Tibial artery (tissue), 4 donors: Measurements from ENCODE around the gene TRAPPC5.

ENCODE experiments used
- DNase-seq, 2 donors: peaks; one replicate each; pipeline ENCODE4 v3.0.0-alpha.2; 2019
- H3K27ac ChIP-seq, 2 donors: fragments of 200-600 bp; sonication (generic) in 1 of 2; 1 replicate in 1 of 2; 2 replicates in 1 of 2; pipeline ENCODE4 v1.5.1; 2018 to 2019; ENCODE audit warnings: mild to moderate bottlenecking in 1 of 2
- H3K27me3 ChIP-seq, 2 donors: fragments of 200-600 bp; sonication (generic) in 1 of 2; one replicate each; pipeline versions ENCODE4 v1.5.1 to v1.6.0; 2016 to 2019
- H3K36me3 ChIP-seq, 3 donors: fragments of 200-600 bp; sonication (generic) in 2 of 3; one replicate each; pipeline ENCODE4 v1.5.1; 2016 to 2019; ENCODE audit warnings: mild to moderate bottlenecking in 2 of 3
- H3K4me1 ChIP-seq, 4 donors: fragments of 200-600 bp; sonication (generic) in 2 of 4; 1 replicate in 3 of 4; 2 replicates in 1 of 4; pipeline ENCODE4 v1.5.1; 2016 to 2019
- H3K4me3 ChIP-seq, 2 donors: fragments of 200-600 bp; sonication (generic) in 1 of 2; 1 replicate in 1 of 2; 2 replicates in 1 of 2; pipeline ENCODE4 v1.5.1; 2018 to 2019; ENCODE audit warnings: mild to moderate bottlenecking in 2 of 2
- H3K9me3 ChIP-seq, 3 donors: fragments of 200-600 bp; sonication (generic) in 1 of 3; one replicate each; pipeline ENCODE4 v1.5.1; 2016 to 2019
- intact Hi-C: fragments of 100-400 bp; cut with DNase I; formaldehyde crosslinking; loops from one replicate; pipeline ENCODE4 v1.15.0; 2023; ENCODE audit warnings: low total_unique reads
- TF ChIP-seq, protein P1 (sequence below), 2 experiments: fragments of 200-600 bp in 1 of 2; fragments of 450-650 bp in 1 of 2; IDR thresholded peaks; one replicate each; pipeline ENCODE4 v1.5.1; 2017 to 2019; ENCODE audit warnings: antibody characterized with exemption in 2 of 2, mild to moderate bottlenecking in 1 of 2, moderate library complexity in 1 of 2

TRAPPC5 gene

DNA sequence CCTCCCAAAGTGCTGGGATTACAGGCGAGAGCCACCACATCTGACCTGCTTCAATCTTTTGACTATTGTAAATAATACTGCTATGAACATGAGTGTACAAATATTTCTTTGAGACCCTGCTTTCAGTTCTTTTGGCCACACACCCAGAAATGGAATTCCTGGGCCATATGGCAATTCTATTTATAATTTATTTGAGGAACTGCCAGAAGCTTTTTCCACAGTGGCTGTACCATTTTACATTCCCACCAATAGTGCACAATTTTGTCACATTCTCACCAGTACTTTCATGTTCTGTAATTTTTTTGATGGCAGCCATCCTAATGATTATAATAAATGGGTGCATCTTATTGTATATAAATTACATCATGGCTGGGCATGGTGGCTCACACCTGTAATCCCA lies 35.0 kb downstream of the TRAPPC5 start:
- TF ChIP-seq, protein P1, sequence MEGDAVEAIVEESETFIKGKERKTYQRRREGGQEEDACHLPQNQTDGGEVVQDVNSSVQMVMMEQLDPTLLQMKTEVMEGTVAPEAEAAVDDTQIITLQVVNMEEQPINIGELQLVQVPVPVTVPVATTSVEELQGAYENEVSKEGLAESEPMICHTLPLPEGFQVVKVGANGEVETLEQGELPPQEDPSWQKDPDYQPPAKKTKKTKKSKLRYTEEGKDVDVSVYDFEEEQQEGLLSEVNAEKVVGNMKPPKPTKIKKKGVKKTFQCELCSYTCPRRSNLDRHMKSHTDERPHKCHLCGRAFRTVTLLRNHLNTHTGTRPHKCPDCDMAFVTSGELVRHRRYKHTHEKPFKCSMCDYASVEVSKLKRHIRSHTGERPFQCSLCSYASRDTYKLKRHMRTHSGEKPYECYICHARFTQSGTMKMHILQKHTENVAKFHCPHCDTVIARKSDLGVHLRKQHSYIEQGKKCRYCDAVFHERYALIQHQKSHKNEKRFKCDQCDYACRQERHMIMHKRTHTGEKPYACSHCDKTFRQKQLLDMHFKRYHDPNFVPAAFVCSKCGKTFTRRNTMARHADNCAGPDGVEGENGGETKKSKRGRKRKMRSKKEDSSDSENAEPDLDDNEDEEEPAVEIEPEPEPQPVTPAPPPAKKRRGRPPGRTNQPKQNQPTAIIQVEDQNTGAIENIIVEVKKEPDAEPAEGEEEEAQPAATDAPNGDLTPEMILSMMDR (IDR thresholded peaks at IDR 0.05), result no peak
- peaks cover 0 to 7% (median 5%) of the 10 kb centered on the region in 3 donors for H3K9me3 ChIP-seq
- H3K27ac ChIP-seq, result no peak overlapping the region
- DNase-seq, result no peak
- no peaks in the 10 kb centered on the region for H3K4me1 ChIP-seq
- peaks cover 0 to 3% of the 10 kb centered on the region in 2 donors for H3K27me3 ChIP-seq
- intact Hi-C loops, result no loop called here
- no peaks in the 10 kb centered on the region for H3K36me3 ChIP-seq
- H3K4me3 ChIP-seq, result no peak overlapping the region

DNA sequence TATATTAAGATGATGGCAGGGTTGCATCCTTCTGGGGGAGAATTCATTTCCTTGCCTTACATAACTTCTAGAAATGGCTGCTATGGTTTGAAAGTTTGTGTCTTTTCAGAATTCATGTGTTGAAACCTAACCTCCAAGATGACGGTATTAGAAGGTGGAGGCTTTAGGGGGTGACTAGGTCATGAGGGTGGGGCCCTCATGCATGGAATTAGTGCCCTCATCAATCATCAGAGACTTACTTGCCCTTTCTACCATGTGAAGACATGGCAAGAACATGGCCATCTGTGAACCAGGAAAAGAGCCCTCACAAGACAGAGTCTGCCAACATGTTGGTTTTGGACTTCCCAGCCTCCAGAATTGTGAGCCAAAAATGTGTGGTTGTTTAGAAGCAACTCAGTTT lies 36.1 kb downstream of the TRAPPC5 start:
- Histone ChIP-seq H3K27me3 (peaks cover 0 to 3% of the 10 kb centered on the region in 2 donors), H3K36me3 (no peaks in the 10 kb centered on the region), H3K9me3 (peaks cover 0 to 7% (median 5%) of the 10 kb centered on the region in 3 donors), H3K27ac (no peak overlapping the region), H3K4me3 (no peak overlapping the region), H3K4me1 (no peaks in the 10 kb centered on the region)
- intact Hi-C loops, result no loop called here
- no peak for DNase-seq
- TF ChIP-seq, protein P1 (IDR thresholded peaks at IDR 0.05), result no peak

DNA sequence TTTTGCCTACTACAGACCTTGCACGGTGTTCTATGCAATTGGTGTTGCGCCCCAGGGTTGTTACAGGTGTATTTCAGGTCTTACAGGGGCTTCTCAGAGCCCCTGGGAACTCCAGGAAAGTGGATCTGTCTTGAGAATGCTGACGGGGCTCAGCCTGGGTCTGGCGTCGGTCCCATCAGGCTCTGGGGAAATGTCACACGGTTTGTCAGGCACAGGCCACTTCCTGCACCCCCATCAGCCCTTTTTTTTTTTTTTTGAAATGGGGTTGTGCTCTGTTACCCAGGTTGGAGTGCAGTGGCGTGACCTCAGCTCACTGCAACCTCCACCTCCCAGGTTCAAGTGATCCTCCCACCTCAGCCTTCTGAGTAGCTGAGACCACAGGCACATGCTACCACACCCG lies 38.0 kb downstream of the TRAPPC5 start:
- H3K4me3 ChIP-seq, result no peak overlapping the region
- DNase-seq, result no peak

DNA sequence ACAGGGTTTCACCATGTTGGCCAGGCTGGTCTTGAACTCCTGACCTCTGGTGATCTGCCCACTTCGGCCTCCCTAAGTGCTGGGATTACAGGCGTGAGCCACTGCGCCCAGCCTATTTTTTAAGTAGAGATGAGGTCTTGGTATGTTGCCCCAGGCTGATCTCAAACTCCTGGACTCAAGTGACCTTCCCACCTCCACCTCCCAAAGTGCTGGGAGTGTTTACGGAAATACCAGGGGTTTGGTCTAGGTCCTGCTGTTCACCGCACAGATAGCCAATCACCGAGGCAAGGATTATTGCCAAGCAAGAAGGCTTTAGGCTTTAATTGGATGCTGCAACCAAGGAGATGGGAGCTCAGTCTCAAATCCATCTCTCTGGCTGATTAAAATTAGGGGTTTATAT lies 39.7 kb downstream of the TRAPPC5 start:
- DNase-seq, result no peak
- H3K4me3 ChIP-seq, result no peak overlapping the region
- intact Hi-C loops, result no loop called here
- no peaks in the 10 kb centered on the region for H3K4me1 ChIP-seq
- H3K9me3 ChIP-seq, result peaks cover 0 to 7% (median 5%) of the 10 kb centered on the region in 3 donors
- H3K27me3 ChIP-seq, result peaks cover 0 to 9% of the 10 kb centered on the region in 2 donors
- TF ChIP-seq, protein P1 (IDR thresholded peaks at IDR 0.05), result no peak
- no peak overlapping the region for H3K27ac ChIP-seq
- H3K36me3 ChIP-seq, result no peaks in the 10 kb centered on the region

More for the DNA sequence above, 38.0 kb downstream of the TRAPPC5 start:
- H3K36me3 ChIP-seq, result no peaks in the 10 kb centered on the region
- H3K4me1 ChIP-seq, result no peaks in the 10 kb centered on the region
- no peak overlapping the region for H3K27ac ChIP-seq
- intact Hi-C loops, result no loop called here
- TF ChIP-seq, protein P1 (IDR thresholded peaks at IDR 0.05), result no peak
- peaks cover 0 to 7% (median 5%) of the 10 kb centered on the region in 3 donors for H3K9me3 ChIP-seq
- peaks cover 0 to 6% of the 10 kb centered on the region in 2 donors for H3K27me3 ChIP-seq

DNA sequence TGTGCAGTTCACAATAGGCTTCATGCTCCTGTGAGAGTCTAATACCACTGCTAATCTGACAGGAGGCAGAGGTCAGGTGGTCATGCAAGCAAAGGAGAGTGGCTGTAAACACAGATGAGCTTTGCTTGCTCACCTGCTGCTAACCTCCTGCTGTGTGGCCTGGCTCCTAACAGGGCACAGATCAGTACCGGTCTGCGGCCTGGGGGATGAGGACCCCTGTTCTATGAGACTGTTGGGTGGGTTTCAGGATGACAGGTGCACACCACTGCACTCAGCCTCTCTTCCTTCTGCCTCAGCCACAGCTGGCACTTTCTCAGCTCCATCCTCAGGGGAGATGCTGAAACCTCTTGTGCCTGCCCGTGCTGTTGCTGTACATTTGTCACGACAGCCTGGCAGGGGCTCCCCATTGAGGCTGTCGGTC lies 41.6 kb downstream of the TRAPPC5 start:
- TF ChIP-seq, protein P1 (IDR thresholded peaks at IDR 0.05), result no peak
- H3K4me1 ChIP-seq, result no peaks in the 10 kb centered on the region
- H3K4me3 ChIP-seq, result no peak overlapping the region
- peaks cover 0 to 10% of the 10 kb centered on the region in 2 donors for H3K27me3 ChIP-seq
- DNase-seq, result no peak
- peaks cover 0 to 6% (median 0%) of the 10 kb centered on the region in 3 donors for H3K9me3 ChIP-seq
- intact Hi-C loops, result no loop called here
- no peaks in the 10 kb centered on the region for H3K36me3 ChIP-seq
- H3K27ac ChIP-seq, result no peak overlapping the region

DNA sequence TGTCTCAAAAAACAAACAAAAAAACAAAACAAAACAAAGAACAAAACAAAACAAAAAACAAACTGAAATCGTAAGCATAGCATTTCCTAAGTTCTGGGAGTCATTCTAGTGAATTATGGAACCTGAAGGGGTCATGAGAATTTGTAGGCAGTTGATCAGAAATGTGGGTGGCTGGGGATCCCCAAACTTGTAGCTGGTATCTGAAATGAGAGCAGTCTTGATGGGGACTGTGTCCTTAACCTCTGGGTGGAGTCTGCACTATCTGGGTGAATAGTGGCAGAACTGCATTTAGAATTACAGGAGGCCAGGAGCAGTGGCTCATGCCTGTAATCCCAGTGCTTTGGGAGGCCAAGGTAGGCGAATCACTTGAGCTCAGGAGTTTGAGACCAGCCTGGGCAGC lies 45.2 kb downstream of the TRAPPC5 start:
- Histone ChIP-seq H3K36me3 (no peaks in the 10 kb centered on the region), H3K4me3 (no peak overlapping the region), H3K27ac (no peak overlapping the region), H3K9me3 (no peaks in the 10 kb centered on the region), H3K4me1 (no peaks in the 10 kb centered on the region), H3K27me3 (peaks cover 0 to 37% of the 10 kb centered on the region in 2 donors)
- TF ChIP-seq, protein P1 (IDR thresholded peaks at IDR 0.05), result no peak
- intact Hi-C loops, result no loop called here
- DNase-seq, result no peak
